ENCODE measurements around the gene ADPRS.
A peak's percentile ranks its signal among the peaks of the same experiment; 100 is the strongest.

The ADPRS gene

GRCh38 chr1:36093929-36094328 is 5.2 kb downstream of the ADPRS start:
- no peak for DNase-seq (ENCODE audit: low read depth)
- TF ChIP-seq CTCF (conservative IDR thresholded peaks at IDR 0.05; ENCODE audit: low read depth, low read length): no peak
- no peak overlapping the region for H3K4me3 ChIP-seq (ENCODE audit: low read length)

- no peak overlapping the region for H3K4me3 ChIP-seq (ENCODE audit: low read length)
- no peak for TF ChIP-seq CTCF (conservative IDR thresholded peaks at IDR 0.05; ENCODE audit: low read depth, low read length)
- no peak for DNase-seq (ENCODE audit: low read depth)
These were observed 5.9 kb downstream of the ADPRS start for GRCh38 chr1:36094621-36095061.

GRCh38 chr1:36095760-36096405 is 7.2 kb downstream of the ADPRS start:
- DNase-seq (ENCODE audit: low read depth): no peak
- H3K4me3 ChIP-seq (ENCODE audit: low read length): no peak overlapping the region
- TF ChIP-seq CTCF (conservative IDR thresholded peaks at IDR 0.05; ENCODE audit: low read depth, low read length): no peak

GRCh38 chr1:36096500-36097432 is 8.1 kb downstream of the ADPRS start:
- peak; percentile 54 for TF ChIP-seq CTCF (conservative IDR thresholded peaks at IDR 0.05; ENCODE audit: low read depth, low read length)
- no peak overlapping the region for H3K4me3 ChIP-seq (ENCODE audit: low read length)
- no peak for DNase-seq (ENCODE audit: low read depth)

GRCh38 chr1:36097693-36098585 is 9.2 kb downstream of the ADPRS start:
- DNase-seq (ENCODE audit: low read depth): no peak
- no peak overlapping the region for H3K4me3 ChIP-seq (ENCODE audit: low read length)
- TF ChIP-seq CTCF (conservative IDR thresholded peaks at IDR 0.05; ENCODE audit: low read depth, low read length): no peak

GRCh38 chr1:36098650-36099365 is 10.1 kb downstream of the ADPRS start:
- no peak for DNase-seq (ENCODE audit: low read depth)
- H3K4me3 ChIP-seq (ENCODE audit: low read length): no peak overlapping the region
- TF ChIP-seq CTCF (conservative IDR thresholded peaks at IDR 0.05; ENCODE audit: low read depth, low read length): no peak
